K562 (cell line): ENCODE results near the gene BCAN. TPM values are rescaled to one million over a fixed set of nuclear protein-coding genes. Genes with fewer than 3 reads are reported as not detected.

Experiments
- ATAC-seq: fragments of 200-7000 bp; cut with Tn5 transposase; 3 replicates; pipeline ENCODE4 v1.9.1; 2020; ENCODE audit warnings: moderate library complexity
- BruUV-seq: library from RNA; stranded (reverse); fragments of 400-500 nt; replicated peaks from 2 replicates; lab custom pipeline; 2021; lab: Mats Ljungman, UMichigan
- CTCF ChIA-PET: fragments of 300-600 bp; formaldehyde crosslinking; extraction: SDS; loops from one replicate; lab custom pipeline; 2021; ENCODE audit warnings: low intra/inter-chr PET ratio; lab: Yijun Ruan, JAX
- POLR2A ChIA-PET: fragments of 300-600, 350-650 bp; sonication (Branson Sonifier 250); formaldehyde crosslinking; extraction: SDS; loops from one replicate; lab custom pipeline; 2021; ENCODE audit warnings: antibody characterized with exemption, inconsistent platforms; lab: Yijun Ruan, JAX
- DNase-seq, 4 experiments: peaks; one replicate each; pipeline versions ENCODE4 v3.0.0 to v3.0.0-alpha.2; 2011 to 2018; ENCODE audit warnings: low spot score in 3 of 4, mixed read lengths in 3 of 4; ENCODE audit errors: extremely low read depth in 1 of 4
- FAIRE-seq: peaks from 2 replicates; lab custom pipeline; 2011; peaks lifted over from hg19 to GRCh38; lab: Jason Lieb, UNC
- H2AFZ ChIP-seq: 2 replicates; pipeline ENCODE4 v1.6.0; 2011; ENCODE audit warnings: low read depth, low read length, control low read depth, inconsistent platforms
- H3K27ac ChIP-seq: fragments of 200-600 bp; 3 replicates; pipeline ENCODE4 v1.8.0; 2011; ENCODE audit warnings: low read depth, mild to moderate bottlenecking, control low read depth, inconsistent platforms, low read length, moderate library complexity, mixed read lengths; ENCODE audit errors: extremely low read depth
- H3K27me3 ChIP-seq, 2 experiments: fragments of 300-600 bp in 1 of 2; 2 replicates in 1 of 2; 3 replicates in 1 of 2; pipeline versions ENCODE4 v1.6.0 to v1.8.0; 2011; ENCODE audit warnings: inconsistent platforms in 2 of 2, low read length in 2 of 2, mild to moderate bottlenecking in 1 of 2, mixed read lengths in 1 of 2, moderate library complexity in 1 of 2; ENCODE audit not compliant: control insufficient read depth in 2 of 2, insufficient read depth in 2 of 2
- H3K36me3 ChIP-seq: fragments of 300-600 bp; 3 replicates; pipeline ENCODE4 v1.8.0; 2011; ENCODE audit warnings: mild to moderate bottlenecking, low read length, inconsistent platforms; ENCODE audit not compliant: control insufficient read depth, insufficient read depth
- H3K4me1 ChIP-seq, 2 experiments: fragments of 200-600 bp in 1 of 2; replicated peaks in 1 of 2; 2 replicates in 1 of 2; 3 replicates in 1 of 2; pipeline versions ENCODE4 v1.5.1 to v1.8.0; 2011; ENCODE audit warnings: inconsistent platforms in 2 of 2, low read length in 2 of 2, mild to moderate bottlenecking in 1 of 2, mixed read lengths in 1 of 2, moderate library complexity in 1 of 2; ENCODE audit not compliant: control insufficient read depth in 2 of 2, insufficient read depth in 2 of 2
- H3K4me2 ChIP-seq: 2 replicates; pipeline ENCODE4 v1.6.1; 2011; ENCODE audit warnings: low read length, control low read depth, inconsistent platforms, mixed read lengths; ENCODE audit not compliant: insufficient read depth
- H3K4me3 ChIP-seq: fragments of 200-600 bp; sonication (generic), shearing (Covaris generic); 2 replicates; pipeline ENCODE4 v1.5.1; 2016; ENCODE audit warnings: control low read depth, inconsistent platforms
- H3K79me2 ChIP-seq: fragments of 200-600 bp; 3 replicates; pipeline ENCODE4 v1.8.0; 2011; ENCODE audit warnings: low read length, inconsistent platforms; ENCODE audit not compliant: control insufficient read depth, insufficient read depth
- H3K9ac ChIP-seq, 2 experiments: 2 replicates each; pipeline versions ENCODE4 v1.6.0 to v1.6.1; 2011; ENCODE audit warnings: low read depth in 2 of 2, low read length in 2 of 2, control low read depth in 1 of 2, inconsistent platforms in 1 of 2, mild to moderate bottlenecking in 1 of 2, mixed read lengths in 1 of 2; ENCODE audit not compliant: insufficient read depth in 1 of 2
- H3K9me1 ChIP-seq: one replicate; pipeline ENCODE4 v1.6.0; 2011; ENCODE audit warnings: inconsistent platforms, mild to moderate bottlenecking, low read length, moderate library complexity; ENCODE audit not compliant: control insufficient read depth, insufficient read depth
- H3K9me3 ChIP-seq: replicated peaks from 2 replicates; pipeline ENCODE4 v1.5.1; 2011; ENCODE audit warnings: low read depth, low read length, inconsistent platforms; ENCODE audit not compliant: control insufficient read depth, insufficient read depth
- H4K20me1 ChIP-seq: replicated peaks from 2 replicates; pipeline ENCODE4 v1.6.1; 2011; ENCODE audit warnings: low read length, inconsistent platforms, mixed read lengths; ENCODE audit not compliant: control insufficient read depth, insufficient read depth
- ARID2 ChIP-seq: fragments of 450-650 bp; IDR thresholded peaks from 2 replicates; pipeline ENCODE4 v1.6.1; 2017; ENCODE audit warnings: antibody characterized with exemption, mild to moderate bottlenecking
- CHD2 ChIP-seq: IDR thresholded peaks from 2 replicates; pipeline ENCODE4 v1.6.1; 2011; ENCODE audit warnings: low read depth, low read length
- KHSRP ChIP-seq: fragments of 450-650 bp; IDR thresholded peaks from 2 replicates; pipeline ENCODE4 v1.6.1; 2017
- NFYB ChIP-seq: IDR thresholded peaks from 2 replicates; pipeline ENCODE4 v1.6.1; 2011; ENCODE audit warnings: mild to moderate bottlenecking, moderate library complexity; ENCODE audit not compliant: insufficient read length; ENCODE audit errors: extremely low read depth
- NRF1 ChIP-seq, 2 experiments: fragments of 450-650 bp; IDR thresholded peaks in 1 of 2; conservative IDR thresholded peaks in 1 of 2; 2 replicates each; pipeline ENCODE4 v1.6.1; 2014; ENCODE audit warnings: mild to moderate bottlenecking in 2 of 2
- PCBP2 ChIP-seq: fragments of 200-400 bp; formaldehyde crosslinking; IDR thresholded peaks from 2 replicates; pipeline ENCODE4 v1.6.1; 2018; ENCODE audit warnings: low read length, low read depth, mild to moderate bottlenecking, moderate library complexity; ENCODE audit not compliant: poor library complexity, severe bottlenecking
- RCOR1 ChIP-seq, 2 experiments: IDR thresholded peaks; 2 replicates each; pipeline ENCODE4 v1.6.1; 2012; ENCODE audit warnings: low read depth in 2 of 2, low read length in 2 of 2, borderline replicate concordance in 1 of 2, improper control_type of control experiment in 1 of 2
- TAL1 ChIP-seq: fragments of 450-650 bp; IDR thresholded peaks from 2 replicates; pipeline ENCODE4 v1.6.1; 2016; ENCODE audit warnings: mild to moderate bottlenecking
- ZBTB8A ChIP-seq: fragments of 450-650 bp; IDR thresholded peaks from 2 replicates; pipeline ENCODE4 v1.6.1; 2018; ENCODE audit warnings: mild to moderate bottlenecking, moderate library complexity; ENCODE audit not compliant: partially characterized antibody
- ZNF121 ChIP-seq: sonication (generic); formaldehyde crosslinking; conservative IDR thresholded peaks from 2 replicates; pipeline ENCODE4 v1.8.0; 2022; ENCODE audit warnings: missing genetic modification reagents
- ZNF384 ChIP-seq: IDR thresholded peaks from 2 replicates; pipeline ENCODE4 v1.6.1; 2012; ENCODE audit warnings: low read depth, low read length, improper control_type of control experiment
- ZNF589 ChIP-seq: fragments of 200-800 bp; sonication (Bioruptor generic); IDR thresholded peaks from 2 replicates; pipeline ENCODE4 v1.6.1; 2016; ENCODE audit warnings: low read depth, missing genetic modification characterization, missing compliant biosample characterization
- WGBS: fragments of 100-300 bp; shearing (Covaris generic); methylation state at CpG from one replicate; pipeline ENCODE4 v1.1.6; 2016; ENCODE audit warnings: low coverage, mixed read lengths; ENCODE audit not compliant: insufficient coverage; ENCODE audit errors: missing lambda C conversion rate; 5-methylcytosine and 5-hydroxymethylcytosine counted together
- in situ Hi-C: fragments of 300-500 bp; cut with MboI; formaldehyde crosslinking; loops from 4 replicates; pipeline ENCODE4 v1.15.0; 2018; ENCODE audit warnings: inconsistent platforms, mixed read lengths
- intact Hi-C: fragments of 100-400 bp; cut with micrococcal nuclease; formaldehyde crosslinking; loops from 2 replicates; pipeline ENCODE4 v1.14.2; 2022
- polyA plus RNA-seq, 8 experiments: library from polyadenylated mRNA; depleted of rRNA in 4 of 8; stranded (reverse) in 5 of 8; unstranded in 3 of 8; fragments of >200 nt; fragmentation: Nextera tagmentation in 2 of 8; fragmentation: Illumina TruSeq in 1 of 8; extraction: Ambion mirVana in 2 of 8; extraction: Trizol in 1 of 8; gene quantifications; 2 replicates each; pipeline versions ENCODE4 v1.2.1 to v1.2.3, GENCODE V29; 2011 to 2014; ENCODE audit warnings: inconsistent platforms in 1 of 8, missing spikeins in 1 of 8
- total RNA-seq, 7 experiments: library from RNA; depleted of rRNA in 6 of 7; stranded (reverse); fragments of >200 nt in 6 of 7; fragmentation: Illumina TruSeq in 2 of 7; extraction: Trizol in 2 of 7; gene quantifications; 2 replicates each; pipeline versions ENCODE4 v1.2.1 to v1.2.3, GENCODE V29; 2011 to 2021; ENCODE audit warnings: low replicate concordance in 1 of 7
- TF ChIP-seq, protein P1 (sequence below): fragments of 200-400 bp; formaldehyde crosslinking; IDR thresholded peaks from 2 replicates; pipeline ENCODE4 v1.6.1; 2017; ENCODE audit warnings: mild to moderate bottlenecking, low read depth, low read length, moderate library complexity
- TF ChIP-seq, protein P2 (sequence below): sonication (generic); formaldehyde crosslinking; IDR thresholded peaks from 2 replicates; pipeline ENCODE4 v1.8.0; 2022; ENCODE audit warnings: mild to moderate bottlenecking, low read depth, missing genetic modification reagents
- TF ChIP-seq, protein P3 (sequence below), 3 experiments: fragments of 200-800 bp in 1 of 3; fragments of 250-450 bp in 1 of 3; fragments of 450-650 bp in 1 of 3; sonication (Bioruptor Pico) in 1 of 3; sonication (Bioruptor generic) in 1 of 3; formaldehyde crosslinking in 1 of 3; IDR thresholded peaks; 2 replicates each; pipeline versions ENCODE4 v1.6.1 to v1.8.0; 2016 to 2022; ENCODE audit warnings: mild to moderate bottlenecking in 2 of 3, missing genetic modification characterization in 2 of 3, missing compliant biosample characterization in 1 of 3, moderate library complexity in 1 of 3

The BCAN gene
- total and polyA plus RNA-seq, 9 of the 15 experiments (the other 6 are each of a cell fraction or from before 2014, with no cell fraction given), result 0.04 to 0.33 (median 0.14) TPM; not detected in 5

DNA sequence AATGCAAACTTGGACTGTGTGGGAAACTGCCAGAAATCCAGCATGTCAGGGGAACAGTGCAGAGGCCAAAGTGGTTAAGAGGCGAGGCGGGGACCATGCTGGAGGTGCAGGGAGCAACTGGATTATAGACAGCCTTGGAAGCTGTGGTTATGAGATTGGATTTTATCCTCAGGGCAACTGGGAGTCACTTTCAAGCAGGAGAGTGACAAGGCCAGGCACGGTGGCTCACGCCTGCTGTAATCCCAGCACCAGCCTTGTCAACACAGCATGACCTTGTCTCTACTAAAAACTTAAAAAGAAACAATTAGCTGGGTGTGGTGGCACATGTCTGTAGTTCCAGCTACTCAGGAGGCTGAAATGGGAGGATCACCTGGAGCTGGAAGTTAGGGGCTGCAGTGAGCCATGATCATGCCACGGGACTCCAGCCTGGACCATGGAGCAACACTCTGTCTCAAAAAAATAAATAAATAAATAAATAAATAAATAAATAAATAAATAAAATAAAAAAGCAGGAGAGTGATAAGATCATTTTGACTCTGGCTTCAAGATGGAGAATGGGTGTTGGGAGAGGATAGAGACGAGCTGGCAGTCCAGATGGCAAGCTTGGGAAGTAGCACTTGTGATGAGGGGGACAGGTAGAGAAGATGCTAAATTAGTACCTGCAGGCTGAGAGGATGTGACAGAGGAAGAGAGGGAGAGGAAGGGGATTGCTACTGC lies 19.2 kb upstream of the BCAN start:
- Histone ChIP-seq H3K4me1 (peaks cover 2 to 29% of the 10 kb centered on the region in 2 experiments; a peak in 4 of 5 replicates), H3K9ac (peak overlapping the region in 1 of 2 experiments; percentile 33; a peak in 1 of 4 replicates), H3K4me2 (no peak overlapping the region), H4K20me1 (peaks cover 4% of the 10 kb centered on the region; the same call in 1 of the 2 replicates), H3K79me2 (no peaks in the 10 kb centered on the region), H3K9me1 (no peaks in the 10 kb centered on the region), H3K36me3 (no peaks in the 10 kb centered on the region), H3K9me3 (no peaks in the 10 kb centered on the region), H3K27ac (no peak overlapping the region), H3K27me3 (no peaks in the 10 kb centered on the region), H2AFZ (no peak overlapping the region), H3K4me3 (no peak overlapping the region)
- intact Hi-C loops (no loop called here), in situ Hi-C loops (no loop called here)
- DNase-seq (no peak), FAIRE-seq (no peak), ATAC-seq (no peak)
- POLR2A ChIA-PET, result interaction anchor here (0.8 to 2.0 kb wide), 2 partner anchors 21 to 142 kb away, joined by 3 to 14 read pairs; no protein-coding TSS in a partner anchor
- WGBS, result 38% methylated on average over 6 of the region's 6 CpGs
- CTCF ChIA-PET, result no interaction called here
- BruUV-seq, result no TSS peak
- TF ChIP-seq CHD2, result no peak
- no peak for TF ChIP-seq ARID2
- TF ChIP-seq, protein P1, sequence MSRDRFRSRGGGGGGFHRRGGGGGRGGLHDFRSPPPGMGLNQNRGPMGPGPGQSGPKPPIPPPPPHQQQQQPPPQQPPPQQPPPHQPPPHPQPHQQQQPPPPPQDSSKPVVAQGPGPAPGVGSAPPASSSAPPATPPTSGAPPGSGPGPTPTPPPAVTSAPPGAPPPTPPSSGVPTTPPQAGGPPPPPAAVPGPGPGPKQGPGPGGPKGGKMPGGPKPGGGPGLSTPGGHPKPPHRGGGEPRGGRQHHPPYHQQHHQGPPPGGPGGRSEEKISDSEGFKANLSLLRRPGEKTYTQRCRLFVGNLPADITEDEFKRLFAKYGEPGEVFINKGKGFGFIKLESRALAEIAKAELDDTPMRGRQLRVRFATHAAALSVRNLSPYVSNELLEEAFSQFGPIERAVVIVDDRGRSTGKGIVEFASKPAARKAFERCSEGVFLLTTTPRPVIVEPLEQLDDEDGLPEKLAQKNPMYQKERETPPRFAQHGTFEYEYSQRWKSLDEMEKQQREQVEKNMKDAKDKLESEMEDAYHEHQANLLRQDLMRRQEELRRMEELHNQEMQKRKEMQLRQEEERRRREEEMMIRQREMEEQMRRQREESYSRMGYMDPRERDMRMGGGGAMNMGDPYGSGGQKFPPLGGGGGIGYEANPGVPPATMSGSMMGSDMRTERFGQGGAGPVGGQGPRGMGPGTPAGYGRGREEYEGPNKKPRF, result no peak
- no peak for TF ChIP-seq NRF1 (conservative IDR thresholded peaks at IDR 0.05 in 1 of 2, IDR thresholded peaks at IDR 0.05 in 1 of 2)
- TF ChIP-seq KHSRP, result no peak
- TF ChIP-seq, protein P2, sequence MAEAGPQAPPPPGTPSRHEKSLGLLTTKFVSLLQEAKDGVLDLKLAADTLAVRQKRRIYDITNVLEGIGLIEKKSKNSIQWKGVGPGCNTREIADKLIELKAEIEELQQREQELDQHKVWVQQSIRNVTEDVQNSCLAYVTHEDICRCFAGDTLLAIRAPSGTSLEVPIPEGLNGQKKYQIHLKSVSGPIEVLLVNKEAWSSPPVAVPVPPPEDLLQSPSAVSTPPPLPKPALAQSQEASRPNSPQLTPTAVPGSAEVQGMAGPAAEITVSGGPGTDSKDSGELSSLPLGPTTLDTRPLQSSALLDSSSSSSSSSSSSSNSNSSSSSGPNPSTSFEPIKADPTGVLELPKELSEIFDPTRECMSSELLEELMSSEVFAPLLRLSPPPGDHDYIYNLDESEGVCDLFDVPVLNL (CRISPR knock-in tag), result no peak
- no peak for TF ChIP-seq PCBP2
- no peak for TF ChIP-seq ZBTB8A
- no peak for TF ChIP-seq TAL1
- TF ChIP-seq ZNF384, result no peak
- no peak for TF ChIP-seq RCOR1 (IDR thresholded peaks at IDR 0.05; ENCODE audit: borderline replicate concordance in 1 of 2, low read depth in 2 of 2, low read length in 2 of 2)
- no peak for TF ChIP-seq ZNF121
- no peak for TF ChIP-seq ZNF589 (CRISPR knock-in tag)
- TF ChIP-seq, protein P3, sequence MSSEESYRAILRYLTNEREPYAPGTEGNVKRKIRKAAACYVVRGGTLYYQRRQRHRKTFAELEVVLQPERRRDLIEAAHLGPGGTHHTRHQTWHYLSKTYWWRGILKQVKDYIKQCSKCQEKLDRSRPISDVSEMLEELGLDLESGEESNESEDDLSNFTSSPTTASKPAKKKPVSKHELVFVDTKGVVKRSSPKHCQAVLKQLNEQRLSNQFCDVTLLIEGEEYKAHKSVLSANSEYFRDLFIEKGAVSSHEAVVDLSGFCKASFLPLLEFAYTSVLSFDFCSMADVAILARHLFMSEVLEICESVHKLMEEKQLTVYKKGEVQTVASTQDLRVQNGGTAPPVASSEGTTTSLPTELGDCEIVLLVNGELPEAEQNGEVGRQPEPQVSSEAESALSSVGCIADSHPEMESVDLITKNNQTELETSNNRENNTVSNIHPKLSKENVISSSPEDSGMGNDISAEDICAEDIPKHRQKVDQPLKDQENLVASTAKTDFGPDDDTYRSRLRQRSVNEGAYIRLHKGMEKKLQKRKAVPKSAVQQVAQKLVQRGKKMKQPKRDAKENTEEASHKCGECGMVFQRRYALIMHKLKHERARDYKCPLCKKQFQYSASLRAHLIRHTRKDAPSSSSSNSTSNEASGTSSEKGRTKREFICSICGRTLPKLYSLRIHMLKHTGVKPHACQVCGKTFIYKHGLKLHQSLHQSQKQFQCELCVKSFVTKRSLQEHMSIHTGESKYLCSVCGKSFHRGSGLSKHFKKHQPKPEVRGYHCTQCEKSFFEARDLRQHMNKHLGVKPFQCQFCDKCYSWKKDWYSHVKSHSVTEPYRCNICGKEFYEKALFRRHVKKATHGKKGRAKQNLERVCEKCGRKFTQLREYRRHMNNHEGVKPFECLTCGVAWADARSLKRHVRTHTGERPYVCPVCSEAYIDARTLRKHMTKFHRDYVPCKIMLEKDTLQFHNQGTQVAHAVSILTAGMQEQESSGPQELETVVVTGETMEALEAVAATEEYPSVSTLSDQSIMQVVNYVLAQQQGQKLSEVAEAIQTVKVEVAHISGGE (CRISPR knock-in tag; IDR thresholded peaks at IDR 0.05), result no peak
- no peak for TF ChIP-seq NFYB
